K562 (cell line): Measurements from ENCODE around the gene DNASE1L1. TPM values are rescaled to one million over a fixed set of nuclear protein-coding genes. Genes with fewer than 3 reads are reported as not detected.

Experiments used
- ARHGAP35 ChIP-seq: fragments of 450-650 bp; IDR thresholded peaks from 2 replicates; pipeline ENCODE4 v1.6.1; 2018; ENCODE audit not compliant: partially characterized antibody
- BMI1 ChIP-seq: fragments of 150-350 bp; IDR thresholded peaks from 2 replicates; pipeline ENCODE4 v1.6.1; 2014; ENCODE audit warnings: low read length
- CHCHD3 ChIP-seq: fragments of 250-450 bp; sonication (Bioruptor Pico); IDR thresholded peaks from 2 replicates; pipeline ENCODE4 v2.1.2; 2022; ENCODE audit warnings: mild to moderate bottlenecking
- GABPB1 ChIP-seq: sonication (generic); formaldehyde crosslinking; IDR thresholded peaks from 2 replicates; pipeline ENCODE4 v1.8.0; 2022; ENCODE audit warnings: mild to moderate bottlenecking, missing genetic modification reagents
- HDAC8 ChIP-seq: fragments of 450-650 bp; IDR thresholded peaks from 2 replicates; pipeline ENCODE4 v1.6.1; 2016; ENCODE audit warnings: mild to moderate bottlenecking, missing genetic modification characterization, moderate library complexity, missing compliant biosample characterization
- HNRNPL ChIP-seq: fragments of 200-400 bp; formaldehyde crosslinking; IDR thresholded peaks from 2 replicates; pipeline ENCODE4 v1.6.1; 2017; ENCODE audit warnings: low read depth, mild to moderate bottlenecking, low read length
- HOMEZ ChIP-seq: fragments of 250-450 bp; sonication (Bioruptor Pico); IDR thresholded peaks from 2 replicates; pipeline ENCODE4 v1.4.0; 2020; ENCODE audit warnings: mild to moderate bottlenecking, moderate library complexity
- ILF3 ChIP-seq: fragments of 450-650 bp; IDR thresholded peaks from 2 replicates; pipeline ENCODE4 v1.6.1; 2018; ENCODE audit warnings: antibody characterized with exemption, mild to moderate bottlenecking, moderate library complexity, borderline replicate concordance
- MBD1 ChIP-seq: fragments of 250-450 bp; sonication (Bioruptor Pico); IDR thresholded peaks from 2 replicates; pipeline ENCODE4 v1.8.0; 2022; ENCODE audit warnings: inconsistent platforms
- MBD2 ChIP-seq: sonication (generic); IDR thresholded peaks from 2 replicates; pipeline ENCODE4 v1.6.1; 2016; ENCODE audit warnings: low read depth, borderline replicate concordance
- RBBP5 ChIP-seq: fragments of 200-600 bp; sonication (generic); IDR thresholded peaks from 2 replicates; pipeline ENCODE4 v1.6.1; 2012; ENCODE audit warnings: borderline replicate concordance, mild to moderate bottlenecking, low read length, control low read depth, inconsistent platforms; ENCODE audit not compliant: insufficient read depth, poor library complexity, severe bottlenecking
- SIN3A ChIP-seq, 2 experiments: fragments of 150-350 bp in 1 of 2; IDR thresholded peaks; 2 replicates each; pipeline ENCODE4 v1.6.1; 2011 to 2016; ENCODE audit warnings: borderline replicate concordance in 2 of 2, low read depth in 2 of 2, low read length in 2 of 2, mild to moderate bottlenecking in 2 of 2, moderate library complexity in 2 of 2; ENCODE audit not compliant: control insufficient read depth in 1 of 2
- TCF3 ChIP-seq: sonication (generic); formaldehyde crosslinking; IDR thresholded peaks from 2 replicates; pipeline ENCODE4 v1.4.0; 2020; ENCODE audit warnings: mild to moderate bottlenecking, missing genetic modification reagents
- THRB ChIP-seq: fragments of 450-650 bp; formaldehyde crosslinking; conservative IDR thresholded peaks from 2 replicates; pipeline ENCODE4 v1.4.0; 2022; ENCODE audit warnings: mild to moderate bottlenecking, missing genetic modification characterization
- USF1 ChIP-seq: sonication (generic); formaldehyde crosslinking; IDR thresholded peaks from 2 replicates; pipeline ENCODE4 v1.9.0; 2022; ENCODE audit warnings: mild to moderate bottlenecking, missing genetic modification reagents
- XRCC5 ChIP-seq: fragments of 200-400 bp; formaldehyde crosslinking; IDR thresholded peaks from 2 replicates; pipeline ENCODE4 v1.6.1; 2017; ENCODE audit warnings: low read depth, mild to moderate bottlenecking, low read length
- ZBTB8A ChIP-seq: fragments of 450-650 bp; IDR thresholded peaks from 2 replicates; pipeline ENCODE4 v1.6.1; 2018; ENCODE audit warnings: mild to moderate bottlenecking, moderate library complexity; ENCODE audit not compliant: partially characterized antibody
- ZC3H8 ChIP-seq: fragments of 450-650 bp; IDR thresholded peaks from 2 replicates; pipeline ENCODE4 v1.6.1; 2017
- ZEB2 ChIP-seq: fragments of 450-650 bp; IDR thresholded peaks from 2 replicates; pipeline ENCODE4 v1.6.1; 2016
- ZNF445 ChIP-seq: fragments of 250-450 bp; sonication (Bioruptor Pico); IDR thresholded peaks from 2 replicates; pipeline ENCODE4 v1.4.0; 2020; ENCODE audit warnings: low read depth, mild to moderate bottlenecking, moderate library complexity
- ZNF780A ChIP-seq: fragments of 250-450 bp; sonication (Bioruptor Pico); IDR thresholded peaks from 2 replicates; pipeline ENCODE4 v1.5.0; 2021; ENCODE audit warnings: mild to moderate bottlenecking
- ZNF830 ChIP-seq: fragments of 250-450 bp; sonication (Bioruptor Pico); IDR thresholded peaks from 2 replicates; pipeline ENCODE4 v1.5.0; 2021; ENCODE audit warnings: mild to moderate bottlenecking
- polyA plus RNA-seq, 8 experiments: library from polyadenylated mRNA; depleted of rRNA in 4 of 8; stranded (reverse) in 5 of 8; unstranded in 3 of 8; fragments of >200 nt; fragmentation: Nextera tagmentation in 2 of 8; fragmentation: Illumina TruSeq in 1 of 8; extraction: Ambion mirVana in 2 of 8; extraction: Trizol in 1 of 8; gene quantifications; 2 replicates each; pipeline versions ENCODE4 v1.2.1 to v1.2.3, GENCODE V29; 2011 to 2014; ENCODE audit warnings: inconsistent platforms in 1 of 8, missing spikeins in 1 of 8
- total RNA-seq, 7 experiments: library from RNA; depleted of rRNA in 6 of 7; stranded (reverse); fragments of >200 nt in 6 of 7; fragmentation: Illumina TruSeq in 2 of 7; extraction: Trizol in 2 of 7; gene quantifications; 2 replicates each; pipeline versions ENCODE4 v1.2.1 to v1.2.3, GENCODE V29; 2011 to 2021; ENCODE audit warnings: low replicate concordance in 1 of 7

Gene DNASE1L1
- total and polyA plus RNA-seq, 9 of the 15 experiments (the other 6 are each of a cell fraction or from before 2014, with no cell fraction given) = 0.73 to 12.6 (median 7.9) TPM

- TF ChIP-seq TCF3 (CRISPR knock-in tag) (no peak), MBD2 (peak; percentile 55; the same call in 1 of the 2 replicates), ZNF445 (CRISPR knock-in tag) (no peak), HOMEZ (no peak), USF1 (CRISPR knock-in tag) (peak; percentile 51; the same call in 1 of the 2 replicates), ZBTB8A (no peak), XRCC5 (peak; percentile 22; the same call in 1 of the 2 replicates), SIN3A (IDR thresholded peaks at IDR 0.05; ENCODE audit: borderline replicate concordance in 2 of 2, control insufficient read depth in 1 of 2, low read depth in 2 of 2, low read length in 2 of 2) (0 out of 4 replicates have a peak, but pooled peaks of 1 of the 2 experiments have one; percentile 36), ZNF780A (CRISPR knock-in tag) (no peak), ZC3H8 (no peak), HNRNPL (no peak), BMI1 (no peak), HDAC8 (no peak), ILF3 (no peak), THRB (CRISPR knock-in tag) (no peak), ZNF830 (CRISPR knock-in tag) (no peak), ZEB2 (no peak), ARHGAP35 (peak; percentile 69), MBD1 (CRISPR knock-in tag) (no peak), RBBP5 (peak; percentile 23), CHCHD3 (CRISPR knock-in tag) (no peak), GABPB1 (peak; percentile 50)
Observed at GRCh38 chrX:154378799-154379568, 30.1 kb downstream of the DNASE1L1 start, which contains the start of gene EMD (continued).
